HG02885 (cell line): ENCODE data around the gene CYB5A.
"Not testable (repeated sequence)": the region's sequence is repeated elsewhere in the genome, so short reads cannot be mapped to it uniquely, and the experiment has no call there.

Experiments
- ATAC-seq: cut with Tn5 transposase; IDR thresholded peaks from one replicate; pipeline ENCODE4 v1.9.1; 2021; ENCODE audit warnings: mild to moderate bottlenecking; ENCODE audit not compliant: unreplicated experiment, poor library complexity

Gene CYB5A, protein sequence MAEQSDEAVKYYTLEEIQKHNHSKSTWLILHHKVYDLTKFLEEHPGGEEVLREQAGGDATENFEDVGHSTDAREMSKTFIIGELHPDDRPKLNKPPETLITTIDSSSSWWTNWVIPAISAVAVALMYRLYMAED

DNA sequence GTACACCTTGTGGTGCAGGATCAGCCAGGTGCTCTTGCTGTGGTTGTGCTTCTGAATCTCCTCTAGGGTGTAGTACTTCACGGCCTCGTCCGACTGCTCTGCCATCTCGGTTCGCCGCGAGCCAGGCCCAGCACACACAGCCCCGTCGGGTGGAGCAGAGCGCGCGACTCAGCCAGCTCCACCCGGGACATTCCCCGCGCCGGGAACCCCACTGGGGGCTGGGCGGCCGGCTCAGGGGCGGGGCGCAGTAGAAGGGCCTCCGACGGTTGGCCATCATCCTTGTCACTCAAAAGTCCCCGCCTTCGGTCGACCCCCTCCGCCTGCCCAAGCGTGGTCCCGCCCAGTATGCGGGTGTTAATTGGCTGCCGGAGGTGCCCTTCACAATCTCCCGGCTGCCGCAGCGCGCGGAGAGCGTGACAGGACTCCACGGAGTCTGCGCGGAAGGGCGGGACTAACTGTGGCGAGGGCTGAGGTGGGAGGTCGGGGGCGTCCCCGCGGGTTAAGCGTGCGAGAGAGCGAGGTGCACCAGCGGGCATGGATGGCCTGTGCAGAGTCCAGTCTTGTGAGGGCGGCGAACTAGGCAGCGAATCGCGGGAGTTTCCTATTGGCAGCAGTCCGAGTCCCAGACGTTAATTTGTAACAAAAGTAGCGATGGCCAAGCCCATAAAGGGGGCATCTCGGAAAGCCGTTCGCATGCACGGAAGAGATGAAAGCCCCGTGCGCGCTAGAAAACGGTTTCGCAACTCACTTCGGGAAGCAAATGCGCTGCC lies at the start of gene CYB5A:
TSS of gene CYB5A (minus strand) at position 193 of the 770 bp plus-strand sequence. CDS start at position 105, 88 bp downstream.
- peak; percentile 99 for ATAC-seq

DNA sequence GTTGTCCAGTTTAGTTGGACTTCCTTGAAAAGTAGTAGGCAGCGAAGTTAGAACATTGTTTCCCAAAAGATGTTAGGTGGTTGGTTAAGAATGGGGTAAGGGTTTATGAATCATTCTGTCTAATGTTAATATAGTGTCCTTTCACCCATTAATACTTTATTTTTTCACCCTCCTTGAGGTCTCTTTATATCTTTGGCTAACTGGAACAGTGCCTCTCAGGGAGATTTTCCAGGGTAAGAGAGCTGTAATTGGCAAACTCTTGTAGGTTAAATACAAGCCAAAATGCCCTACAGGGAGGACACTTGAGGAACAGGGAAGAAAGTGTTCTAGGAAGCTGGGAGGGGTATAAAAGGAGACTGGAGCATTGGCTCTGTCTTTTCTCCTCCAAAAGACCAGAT lies 46.1 kb upstream of the CYB5A start:
- no peak for ATAC-seq

DNA sequence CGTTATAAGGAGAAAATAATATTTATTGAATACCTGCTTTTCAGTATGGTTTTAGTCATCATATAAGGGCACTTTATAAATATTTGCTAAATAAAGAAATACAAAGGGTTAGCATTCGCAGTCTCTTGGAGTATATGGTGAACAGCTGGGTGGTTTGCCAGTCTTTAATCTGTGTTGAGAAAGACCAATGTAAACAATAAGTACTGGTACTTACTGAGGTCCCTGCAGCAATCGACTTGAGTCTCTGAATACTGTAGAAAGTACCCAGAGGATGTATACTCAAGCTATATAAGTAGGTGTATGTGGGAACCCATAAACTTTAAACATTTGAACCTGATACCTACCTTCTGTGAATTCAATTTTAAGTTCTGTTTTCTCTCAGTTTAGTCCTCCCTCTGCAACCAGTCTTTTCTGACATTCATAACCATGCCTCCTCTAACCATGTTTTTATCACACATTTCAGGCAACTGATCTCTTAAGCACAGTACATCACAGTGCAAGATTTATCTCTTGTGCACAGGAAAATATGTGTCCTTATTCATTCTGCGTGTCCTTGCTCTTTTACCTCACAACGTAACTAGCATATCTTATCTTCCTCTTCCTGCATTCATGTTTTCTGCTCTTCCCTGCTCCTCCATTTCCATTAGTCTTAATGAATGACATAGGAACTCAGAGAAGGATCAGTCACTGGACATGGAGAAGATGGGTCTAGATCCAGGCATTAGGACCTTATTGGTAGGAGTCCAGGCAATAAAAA lies 45.6 kb upstream of the CYB5A start:
- no peak for ATAC-seq

DNA sequence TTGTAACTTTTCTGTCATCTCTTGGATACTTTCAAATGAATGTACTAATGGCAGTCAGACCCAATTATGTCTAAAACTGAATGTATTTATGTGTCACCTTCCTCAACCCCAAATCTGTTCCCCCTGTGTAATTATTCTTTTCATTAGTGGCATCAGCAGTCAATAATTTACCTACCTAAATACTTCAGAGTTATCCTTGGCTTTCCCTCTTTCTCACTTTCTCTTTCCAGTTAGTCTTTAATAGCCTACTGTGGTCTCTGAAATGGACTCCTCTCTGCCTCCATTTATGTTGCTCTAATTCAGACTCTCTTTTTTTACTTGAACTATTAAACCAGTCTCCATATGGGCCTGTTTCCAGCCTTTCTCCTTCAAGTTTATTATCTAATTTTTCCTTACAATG lies 44.9 kb upstream of the CYB5A start:
- ATAC-seq, result no peak

DNA sequence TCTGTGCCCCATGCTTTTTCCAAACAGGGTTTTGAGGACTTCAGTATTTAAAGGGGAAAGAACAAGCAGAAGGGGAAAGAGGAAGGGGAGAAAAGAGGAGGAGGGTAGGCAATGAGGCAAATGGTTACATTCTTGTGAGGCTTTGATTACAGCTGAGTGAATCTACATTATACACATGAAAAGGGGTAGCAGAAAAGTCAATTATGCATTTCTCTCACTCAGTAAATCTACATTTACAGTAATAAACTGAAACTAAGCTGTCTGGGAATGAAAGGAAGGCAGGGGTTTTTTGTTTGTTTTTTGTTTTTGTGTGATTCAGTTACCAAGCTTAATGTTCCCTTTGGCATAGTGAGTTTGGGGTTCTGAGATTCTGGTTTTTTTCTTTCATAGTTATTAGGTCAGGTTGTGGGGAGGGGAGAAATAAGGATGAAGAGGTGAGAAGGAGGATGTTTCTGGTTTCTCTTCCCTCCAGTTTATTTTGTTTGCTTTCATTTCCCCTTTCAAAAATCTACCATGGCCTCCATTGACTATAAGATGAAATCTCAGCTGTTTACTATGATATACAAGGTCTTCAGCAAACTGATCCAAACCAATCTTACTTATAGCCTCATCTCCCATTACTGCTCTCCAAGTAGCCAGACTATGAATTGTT lies 42.6 kb upstream of the CYB5A start:
- peak; percentile 77 for ATAC-seq

DNA sequence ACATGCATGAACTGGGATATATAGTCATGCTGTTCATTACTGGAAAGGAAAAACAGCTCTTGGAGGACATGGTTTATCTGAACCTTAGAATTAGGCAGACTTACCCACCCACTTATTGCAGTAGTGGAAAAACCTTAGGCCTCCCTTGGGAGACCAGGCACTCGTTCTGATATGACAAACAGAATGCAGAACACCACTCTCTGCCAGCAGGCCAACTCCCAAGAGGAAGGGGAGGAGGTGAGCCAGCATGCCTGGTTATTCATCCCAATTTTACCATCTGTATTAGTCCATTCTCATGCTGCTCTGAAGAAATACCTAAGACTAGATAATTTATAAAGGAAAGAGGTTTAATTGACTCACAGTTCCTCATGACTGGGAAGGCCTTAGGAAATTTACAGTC lies 41.3 kb upstream of the CYB5A start:
- ATAC-seq, result no peak

DNA sequence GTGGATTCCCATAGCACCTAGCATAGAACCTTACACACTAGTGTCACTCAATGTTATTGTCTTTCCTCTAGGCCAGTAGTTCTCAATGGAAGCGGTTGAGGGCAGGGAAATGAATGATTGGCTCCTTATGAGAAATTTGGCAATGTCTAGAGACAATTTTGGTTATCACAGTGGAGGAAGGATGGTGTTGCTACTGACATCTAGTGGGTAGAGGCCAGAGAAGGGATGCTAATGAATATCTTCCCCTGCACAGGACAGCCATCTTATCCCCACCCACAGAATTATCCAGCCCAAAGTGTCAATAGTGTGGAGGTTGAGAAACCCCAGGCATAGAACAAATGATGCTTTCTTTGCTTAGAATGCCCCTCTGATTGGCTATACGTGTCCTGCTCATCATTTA lies 39.6 kb upstream of the CYB5A start:
- peak; percentile 53 for ATAC-seq

DNA sequence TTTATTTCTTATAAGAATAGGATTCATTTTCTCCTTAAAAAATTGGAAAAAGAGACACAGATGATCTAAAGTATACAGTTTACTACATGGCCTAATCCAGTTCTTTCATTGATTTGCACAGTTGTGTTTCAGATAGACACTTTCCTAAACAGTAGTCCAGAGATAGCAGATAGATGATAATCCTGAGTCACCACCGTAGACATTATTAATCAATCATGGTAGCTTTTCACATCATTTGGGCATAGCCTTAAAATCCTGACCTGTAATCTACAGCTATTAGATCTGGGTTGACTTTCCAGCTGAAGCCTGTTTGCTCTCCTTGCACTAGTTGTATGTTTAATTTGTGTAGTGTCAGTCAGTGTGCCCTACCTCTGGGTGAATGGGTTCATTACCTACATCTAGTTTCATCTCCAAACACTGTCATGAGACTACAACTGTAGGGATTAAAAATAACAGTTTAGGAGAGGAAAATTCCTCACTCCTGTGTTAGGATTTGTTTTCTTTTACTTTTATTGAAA lies 38.0 kb upstream of the CYB5A start:
- no peak for ATAC-seq

DNA sequence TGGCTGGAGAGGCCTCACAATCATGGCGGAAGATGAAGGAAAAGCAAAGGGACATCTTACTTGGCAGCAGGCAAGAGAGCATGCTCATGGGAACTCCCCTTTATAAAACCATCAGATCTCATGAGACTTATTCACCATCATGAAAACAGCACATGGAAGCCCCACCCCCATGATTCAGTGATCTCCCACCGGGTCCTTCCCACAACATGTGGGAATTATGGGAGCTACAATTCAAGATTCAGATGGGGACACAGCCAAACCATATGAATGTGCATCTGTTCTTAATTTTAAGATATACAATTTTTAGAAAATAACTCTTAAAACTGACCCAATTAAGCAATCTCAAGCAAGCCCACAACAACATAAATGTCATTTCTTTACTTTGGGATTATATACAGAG lies 36.4 kb upstream of the CYB5A start:
- no peak for ATAC-seq

DNA sequence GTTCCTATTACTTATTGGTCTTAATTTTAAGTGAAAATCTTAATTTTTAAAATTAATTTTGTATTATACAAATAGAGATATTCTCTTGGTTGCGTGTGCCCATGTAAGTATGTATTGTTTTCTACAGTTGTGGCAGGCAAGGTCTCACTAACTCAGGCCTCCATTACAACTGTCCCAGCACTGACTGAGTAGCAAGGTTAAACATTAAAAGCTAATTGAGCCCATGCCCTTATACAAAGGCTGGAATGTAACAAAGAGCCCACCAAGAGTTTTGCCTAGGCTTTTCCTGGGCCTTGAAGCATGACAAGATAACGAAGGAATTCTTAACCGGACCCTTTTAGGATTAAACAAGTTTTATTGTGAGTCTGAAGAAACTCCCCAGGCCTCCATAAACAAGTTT lies 35.0 kb upstream of the CYB5A start:
- ATAC-seq, result not testable (repeated sequence)

DNA sequence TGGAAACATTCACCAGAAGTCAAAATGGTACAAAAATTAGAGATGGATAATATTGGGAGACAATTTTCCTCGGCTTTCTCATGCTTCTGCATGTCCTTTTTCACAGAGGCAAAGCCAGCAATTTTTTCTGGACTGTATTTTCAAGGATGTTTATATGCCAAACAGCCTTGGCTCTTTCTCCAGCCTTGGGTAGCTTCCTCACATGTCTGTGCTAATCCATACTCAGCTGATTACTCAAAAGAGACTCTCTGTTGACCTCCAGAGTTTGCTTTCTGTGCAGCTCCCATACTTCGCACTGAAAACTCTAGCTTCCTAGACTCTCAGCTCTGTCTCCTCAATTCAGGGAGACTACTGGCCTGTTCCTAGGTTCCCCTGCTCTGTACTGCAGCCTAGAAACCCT lies 34.5 kb upstream of the CYB5A start:
- no peak for ATAC-seq

DNA sequence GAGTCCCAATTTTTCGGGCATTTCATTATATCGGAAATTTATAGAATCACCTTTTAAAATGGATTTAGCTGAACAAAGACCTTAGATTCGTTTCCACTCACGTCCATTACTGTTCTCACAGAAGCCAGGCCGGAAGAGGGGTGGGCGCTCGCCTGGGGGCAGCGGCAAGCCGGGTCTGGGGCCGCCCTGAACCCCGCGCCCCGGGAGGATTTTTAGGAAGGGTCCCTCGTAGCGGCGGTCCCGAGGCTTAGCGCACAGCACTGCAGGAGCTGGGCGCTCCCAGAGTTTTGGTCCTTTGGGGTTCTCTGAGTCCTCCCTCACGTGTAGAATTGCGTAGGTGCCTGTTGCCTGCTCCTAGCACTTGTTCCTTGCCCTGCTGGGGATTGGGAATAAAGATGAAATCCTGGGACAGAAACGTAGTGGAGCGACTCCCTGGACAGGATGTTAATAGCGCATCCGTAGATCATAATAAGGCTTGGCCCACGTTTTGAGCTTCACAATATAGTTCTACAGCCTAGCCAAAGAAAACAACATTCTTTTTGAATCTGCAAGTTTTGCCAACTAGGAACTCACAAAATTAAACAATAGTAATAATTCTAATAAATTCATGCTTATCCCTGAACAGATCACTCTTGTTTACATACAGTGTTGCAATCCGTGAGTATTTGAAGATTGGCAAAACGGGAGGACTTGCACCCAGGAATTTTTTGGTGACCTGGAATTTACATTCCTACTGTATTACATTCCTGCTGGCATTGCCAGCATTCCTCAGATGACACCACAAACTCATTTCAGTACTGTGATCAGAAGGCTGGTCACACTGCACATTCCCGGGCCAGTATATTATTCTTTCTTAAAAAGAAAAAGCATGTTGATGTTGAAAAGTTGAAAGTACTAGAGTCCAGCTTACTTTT lies 24.8 kb upstream of the CYB5A start:
- ATAC-seq, result no peak

DNA sequence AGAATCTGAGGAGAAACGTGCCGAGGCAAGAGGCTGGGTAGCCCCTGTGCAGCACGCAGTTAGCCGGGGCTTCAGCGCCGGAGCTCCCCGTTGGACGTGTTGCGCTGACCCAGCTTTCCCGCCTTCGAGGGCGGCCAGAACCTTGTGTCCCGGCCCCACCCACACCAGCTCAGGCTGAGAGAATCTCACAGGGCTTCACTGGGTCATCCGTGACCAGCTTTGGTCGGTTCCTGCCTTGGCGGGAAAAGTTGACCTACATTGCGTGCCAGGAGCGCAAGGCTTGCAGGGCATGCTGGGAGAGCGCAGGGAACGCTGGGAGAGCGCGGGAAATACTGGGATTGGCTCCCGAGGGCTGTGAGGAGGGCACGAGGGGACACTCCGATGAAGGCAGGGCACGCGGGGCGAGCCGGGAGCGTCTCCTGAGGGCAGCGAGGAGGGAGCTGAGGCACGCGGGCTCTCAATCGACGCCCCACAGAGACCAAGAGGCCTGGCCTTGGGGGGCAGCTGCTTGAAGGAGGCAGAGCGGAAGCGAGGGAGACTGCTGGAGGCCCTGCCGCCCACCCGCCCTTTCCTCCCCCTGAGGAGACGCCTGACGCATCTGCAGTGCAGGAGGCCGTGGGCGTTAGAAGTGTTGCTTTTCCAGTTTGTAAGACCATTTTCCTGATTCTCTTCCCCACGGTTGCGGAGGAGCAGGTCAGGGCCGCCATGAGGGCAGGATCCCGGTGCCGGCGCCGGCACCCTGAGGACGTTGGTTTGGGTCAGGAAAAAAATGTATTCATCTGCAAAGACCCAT lies 23.9 kb upstream of the CYB5A start, which contains the start of gene C18orf63:
TSS of gene C18orf63 (plus strand) at position 376 of the 793 bp plus-strand sequence. CDS start 2,027 bp downstream, outside the sequence.
- ATAC-seq, result no peak

DNA sequence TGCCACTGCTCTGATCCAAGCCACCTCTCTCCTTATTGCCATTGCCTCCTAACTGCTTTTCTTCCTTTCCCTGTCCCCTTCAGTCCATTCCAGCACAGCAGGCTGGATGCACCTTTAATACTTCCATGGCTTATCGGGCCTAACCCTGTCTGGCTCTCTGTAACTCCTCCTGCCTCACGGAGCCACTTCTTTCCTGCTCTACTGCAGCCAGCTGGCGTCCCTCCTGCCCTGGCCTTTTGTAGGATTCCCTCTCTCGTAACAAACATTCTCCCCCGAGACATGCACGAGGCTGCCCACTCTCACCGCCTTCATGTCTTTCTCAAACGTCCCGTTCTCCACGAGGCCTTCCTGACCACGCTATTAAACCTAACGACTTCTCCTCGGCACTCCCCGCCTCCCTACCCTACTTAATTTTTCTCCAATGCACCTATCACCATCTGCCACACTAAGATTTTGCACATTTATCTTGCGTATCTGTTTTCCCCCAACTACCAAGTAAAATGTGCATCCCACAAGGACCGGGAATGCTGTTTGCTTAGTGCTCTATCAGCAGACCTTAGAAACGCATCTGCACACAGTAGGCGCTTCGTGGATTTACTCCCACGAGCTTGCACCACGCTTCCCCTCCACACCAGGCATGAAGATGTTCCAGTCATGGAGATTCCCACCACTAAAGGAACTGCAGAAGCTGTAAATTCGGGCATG lies 23.1 kb upstream of the CYB5A start:
- ATAC-seq, result no peak

DNA sequence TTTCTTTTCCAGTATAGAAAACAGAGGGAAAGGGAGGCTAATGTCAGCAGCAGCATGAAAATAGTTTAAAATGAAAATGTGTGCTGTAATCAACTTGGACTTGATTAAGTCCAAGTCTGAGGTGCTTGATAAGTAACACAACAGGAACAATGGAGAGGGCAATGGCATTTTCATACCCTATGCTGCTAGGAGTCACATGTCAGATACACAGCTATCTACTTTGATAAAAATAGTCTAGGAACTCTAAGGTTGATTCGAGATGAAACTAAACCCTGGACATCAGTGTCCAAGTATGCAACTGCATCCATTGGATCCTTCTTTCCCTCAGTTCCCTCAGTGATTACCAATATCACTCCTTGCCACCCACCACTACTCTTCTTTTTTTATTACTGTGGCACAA lies 19.2 kb upstream of the CYB5A start:
- no peak for ATAC-seq

DNA sequence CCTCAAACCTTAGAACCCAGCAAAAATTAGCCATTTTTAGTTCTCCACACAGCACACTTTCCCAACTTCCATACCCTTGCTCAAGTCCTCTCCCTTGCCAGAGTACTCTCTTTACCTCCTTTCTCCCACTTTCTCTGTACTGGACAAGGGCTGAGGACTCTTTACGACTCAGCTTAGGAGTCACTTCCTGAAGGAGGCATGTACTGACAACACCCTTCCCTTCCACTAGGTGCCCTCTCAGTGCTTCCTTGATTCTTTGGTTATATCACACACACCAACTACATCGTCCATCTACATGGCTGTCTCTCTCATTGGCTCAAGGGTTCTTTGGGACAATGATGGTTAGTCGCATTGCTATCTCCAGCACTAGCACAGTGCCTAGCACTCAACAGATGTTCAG lies 18.6 kb upstream of the CYB5A start:
- ATAC-seq, result peak; percentile 85

DNA sequence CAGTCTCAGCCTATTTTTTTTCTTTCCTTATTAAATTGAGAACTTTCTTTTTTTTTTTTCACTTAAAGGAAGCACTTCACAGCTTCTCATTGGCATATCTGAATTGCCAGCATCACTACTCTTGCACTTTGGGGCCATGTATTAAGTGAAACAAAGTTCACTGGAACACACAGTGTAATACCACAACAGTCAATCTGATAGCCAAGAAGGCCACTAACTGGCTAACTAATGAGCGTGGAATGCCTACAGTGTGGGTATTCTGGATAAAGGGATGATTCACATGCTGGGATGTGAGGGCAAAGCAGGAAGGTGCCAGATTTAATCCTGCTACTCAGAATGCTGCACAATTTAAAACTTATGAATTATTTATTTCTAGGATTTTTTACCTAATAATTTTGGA lies 12.2 kb upstream of the CYB5A start:
- ATAC-seq, result no peak

DNA sequence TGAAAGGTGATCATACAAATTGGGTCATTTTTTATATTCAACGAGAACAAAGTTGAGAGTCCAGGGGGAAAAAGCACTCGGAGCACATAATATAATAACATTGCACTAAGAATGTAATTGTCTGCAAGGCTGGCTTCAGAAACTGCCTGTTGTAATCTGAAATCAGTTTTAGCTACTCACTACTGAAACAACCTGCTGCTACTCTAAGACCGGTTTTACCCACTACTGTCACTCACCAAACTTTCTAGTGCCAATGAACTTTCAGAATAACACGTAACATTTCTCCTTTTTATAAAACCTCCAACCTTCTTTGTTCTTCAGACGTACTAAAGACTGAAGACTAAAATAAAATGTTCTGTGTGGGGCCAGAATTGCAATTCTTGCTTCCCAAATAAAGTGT lies 11.5 kb upstream of the CYB5A start:
- no peak for ATAC-seq
